CD14-positive monocyte (primary cell): ENCODE measurements around the gene OAF. TPM values are rescaled to one million over a fixed set of nuclear protein-coding genes. Genes with fewer than 3 reads are reported as not detected.
"Not testable (repeated sequence)": the region's sequence is repeated elsewhere in the genome, so short reads cannot be mapped to it uniquely, and the experiment has no call there.

Source experiments
- DNase-seq, 3 donors: peaks; one replicate each; pipeline ENCODE4 v3.0.0-alpha.2; 2011 to 2022
- H2AFZ ChIP-seq: 2 replicates; pipeline ENCODE4 v1.6.0; 2012; ENCODE audit warnings: mild to moderate bottlenecking, low read depth, low read length, inconsistent platforms; ENCODE audit not compliant: insufficient read depth, poor library complexity, severe bottlenecking
- H3K27ac ChIP-seq, 2 donors: 1 replicate in 1 of 2; 2 replicates in 1 of 2; pipeline ENCODE4 v1.5.1; 2012 to 2013; ENCODE audit warnings: low read length in 2 of 2, control low read depth in 1 of 2, inconsistent platforms in 1 of 2, low read depth in 1 of 2, mild to moderate bottlenecking in 1 of 2
- H3K27me3 ChIP-seq, 2 donors: one replicate each; pipeline versions ENCODE4 v1.6.0 to v1.6.1; 2011 to 2013; ENCODE audit warnings: low read length in 2 of 2; ENCODE audit not compliant: control insufficient read depth in 2 of 2, insufficient read depth in 2 of 2
- H3K36me3 ChIP-seq, 2 donors: replicated peaks in 1 of 2; 1 replicate in 1 of 2; 2 replicates in 1 of 2; pipeline versions ENCODE4 v1.5.1 to v1.6.1; 2012 to 2013; ENCODE audit warnings: low read length in 2 of 2, control low read depth in 1 of 2, inconsistent platforms in 1 of 2, mild to moderate bottlenecking in 1 of 2; ENCODE audit not compliant: insufficient read depth in 2 of 2, control insufficient read depth in 1 of 2
- H3K4me1 ChIP-seq, 2 donors: 1 replicate in 1 of 2; 2 replicates in 1 of 2; pipeline versions ENCODE4 v1.5.1 to v1.6.1; 2012 to 2013; ENCODE audit warnings: low read length in 2 of 2, control low read depth in 1 of 2, inconsistent platforms in 1 of 2, mild to moderate bottlenecking in 1 of 2, moderate library complexity in 1 of 2; ENCODE audit not compliant: insufficient read depth in 2 of 2, control insufficient read depth in 1 of 2
- H3K4me2 ChIP-seq: replicated peaks from 2 replicates; pipeline ENCODE3; 2012; ENCODE audit warnings: low read length, moderate library complexity, mild to moderate bottlenecking; ENCODE audit not compliant: poor library complexity, severe bottlenecking; ENCODE audit errors: extremely low read depth
- H3K4me3 ChIP-seq, 3 experiments: fragments of 200-600 bp in 1 of 3; sonication (generic) in 1 of 3; replicated peaks in 1 of 3; 1 replicate in 2 of 3; 2 replicates in 1 of 3; pipeline ENCODE4 v1.5.1; 2011 to 2013; ENCODE audit warnings: low read length in 3 of 3, mild to moderate bottlenecking in 3 of 3, control low read depth in 2 of 3, low read depth in 2 of 3, inconsistent platforms in 1 of 3, moderate library complexity in 1 of 3
- H3K79me2 ChIP-seq: 2 replicates; pipeline ENCODE4 v1.6.0; 2012; ENCODE audit warnings: mild to moderate bottlenecking, control low read depth, inconsistent platforms, low read length, moderate library complexity; ENCODE audit not compliant: insufficient read depth
- H3K9ac ChIP-seq: 2 replicates; pipeline ENCODE4 v1.6.0; 2017; ENCODE audit warnings: low read length, mild to moderate bottlenecking; ENCODE audit not compliant: insufficient read depth, poor library complexity, severe bottlenecking
- H3K9me3 ChIP-seq, 2 donors: replicated peaks in 1 of 2; 1 replicate in 1 of 2; 2 replicates in 1 of 2; pipeline versions ENCODE4 v1.5.1 to v1.6.1; 2012 to 2013; ENCODE audit warnings: low read length in 2 of 2, control low read depth in 1 of 2; ENCODE audit not compliant: control insufficient read depth in 1 of 2, insufficient read depth in 1 of 2
- H4K20me1 ChIP-seq: 2 replicates; pipeline ENCODE4 v1.6.0; 2012; ENCODE audit warnings: mild to moderate bottlenecking, low read length, control low read depth, moderate library complexity; ENCODE audit not compliant: insufficient read depth
- H3K27ac Mint-ChIP-seq, 7 donors: one replicate each; pipeline ENCODE4 v1.8.0; 2020; ENCODE audit warnings: mild to moderate bottlenecking in 7 of 7, mixed read lengths in 7 of 7, moderate library complexity in 6 of 7, inconsistent platforms in 2 of 7
- H3K27me3 Mint-ChIP-seq, 3 donors: one replicate each; pipeline ENCODE4 v1.8.0; 2021 to 2022; ENCODE audit warnings: low read depth in 3 of 3, mild to moderate bottlenecking in 3 of 3, mixed read lengths in 3 of 3, moderate library complexity in 3 of 3, inconsistent platforms in 1 of 3
- H3K36me3 Mint-ChIP-seq, 2 donors: one replicate each; pipeline ENCODE4 v1.8.0; 2020; ENCODE audit warnings: mixed read lengths in 2 of 2, inconsistent platforms in 1 of 2, mild to moderate bottlenecking in 1 of 2
- H3K4me1 Mint-ChIP-seq: one replicate; pipeline ENCODE4 v1.8.0; 2020; ENCODE audit warnings: mild to moderate bottlenecking, mixed read lengths
- H3K4me3 Mint-ChIP-seq, 2 donors: one replicate each; pipeline ENCODE4 v1.8.0; 2020; ENCODE audit warnings: mild to moderate bottlenecking in 2 of 2, mixed read lengths in 2 of 2, moderate library complexity in 1 of 2
- H3K9me3 Mint-ChIP-seq, 7 donors: one replicate each; pipeline ENCODE4 v1.8.0; 2020 to 2022; ENCODE audit warnings: mixed read lengths in 7 of 7, mild to moderate bottlenecking in 6 of 7, moderate library complexity in 6 of 7, inconsistent platforms in 2 of 7
- WGBS: methylation state at CpG from one replicate; pipeline ENCODE4 v1.1.5; 2013; ENCODE audit warnings: missing lambda C conversion rate; ENCODE audit not compliant: insufficient coverage; 5-methylcytosine and 5-hydroxymethylcytosine counted together
- intact Hi-C, 2 donors: fragments of 100-400 bp; cut with micrococcal nuclease; formaldehyde crosslinking; loops; one replicate each; pipeline versions ENCODE4 v1.15.0 to v1.15.1; 2023
- polyA plus RNA-seq, 3 donors: library from polyadenylated mRNA; depleted of rRNA in 1 of 3; unstranded in 2 of 3; stranded (reverse) in 1 of 3; fragments of 300-500 nt in 2 of 3; fragments of >200 nt in 1 of 3; fragmentation: Illumina TruSeq in 2 of 3; gene quantifications; 1 replicate in 2 of 3; 2 replicates in 1 of 3; pipeline ENCODE4 v1.2.3, GENCODE V29; 2012 to 2021
- TF ChIP-seq, protein P1 (sequence below): fragments of 200-600 bp; IDR thresholded peaks from one replicate; pipeline ENCODE4 v1.8.0; 2022; ENCODE audit warnings: antibody characterized with exemption, mild to moderate bottlenecking

The OAF gene
- polyA plus RNA-seq, 3 donors = 31.5 to 57.2 (median 49.2) TPM

DNA sequence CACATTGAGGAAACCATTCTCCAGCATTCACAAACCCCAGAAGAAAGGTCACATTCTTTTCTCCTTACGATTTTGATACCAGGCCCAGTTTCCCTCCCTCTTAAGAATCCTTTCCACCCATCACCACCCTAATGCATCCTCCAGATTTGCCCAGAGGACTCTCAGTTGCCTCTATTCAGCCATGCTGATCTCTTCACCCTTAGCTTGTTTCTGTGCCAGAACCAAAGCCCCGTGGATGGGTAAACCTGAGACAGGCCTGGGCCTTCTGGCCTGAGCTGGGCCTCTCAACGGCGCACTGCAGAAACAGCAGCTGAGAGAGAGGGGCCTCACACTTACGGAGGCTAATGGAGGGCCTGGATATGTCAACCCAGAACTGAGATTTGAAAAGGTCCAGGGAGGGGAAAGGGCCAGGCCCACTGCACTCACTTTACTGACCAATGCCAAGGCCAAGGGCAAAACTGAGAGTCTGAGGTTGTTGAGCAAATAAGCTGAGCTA, 32.2 kb upstream of the OAF start:
- no peak overlapping the region for H2AFZ ChIP-seq
- peaks cover 10 to 11% of the 10 kb centered on the region in 2 donors for H3K4me1 ChIP-seq
- no peak overlapping the region for H3K9ac ChIP-seq
- no peak for DNase-seq
- 92% methylated on average over 4 of the region's 5 CpGs for WGBS
- H3K4me3 Mint-ChIP-seq = no peak overlapping the region
- H3K36me3 ChIP-seq = no peaks in the 10 kb centered on the region
- H4K20me1 ChIP-seq = no peaks in the 10 kb centered on the region
- H3K9me3 ChIP-seq = no peaks in the 10 kb centered on the region
- H3K27ac ChIP-seq = no peak overlapping the region
- no peak overlapping the region for H3K4me3 ChIP-seq
- TF ChIP-seq, protein P1, sequence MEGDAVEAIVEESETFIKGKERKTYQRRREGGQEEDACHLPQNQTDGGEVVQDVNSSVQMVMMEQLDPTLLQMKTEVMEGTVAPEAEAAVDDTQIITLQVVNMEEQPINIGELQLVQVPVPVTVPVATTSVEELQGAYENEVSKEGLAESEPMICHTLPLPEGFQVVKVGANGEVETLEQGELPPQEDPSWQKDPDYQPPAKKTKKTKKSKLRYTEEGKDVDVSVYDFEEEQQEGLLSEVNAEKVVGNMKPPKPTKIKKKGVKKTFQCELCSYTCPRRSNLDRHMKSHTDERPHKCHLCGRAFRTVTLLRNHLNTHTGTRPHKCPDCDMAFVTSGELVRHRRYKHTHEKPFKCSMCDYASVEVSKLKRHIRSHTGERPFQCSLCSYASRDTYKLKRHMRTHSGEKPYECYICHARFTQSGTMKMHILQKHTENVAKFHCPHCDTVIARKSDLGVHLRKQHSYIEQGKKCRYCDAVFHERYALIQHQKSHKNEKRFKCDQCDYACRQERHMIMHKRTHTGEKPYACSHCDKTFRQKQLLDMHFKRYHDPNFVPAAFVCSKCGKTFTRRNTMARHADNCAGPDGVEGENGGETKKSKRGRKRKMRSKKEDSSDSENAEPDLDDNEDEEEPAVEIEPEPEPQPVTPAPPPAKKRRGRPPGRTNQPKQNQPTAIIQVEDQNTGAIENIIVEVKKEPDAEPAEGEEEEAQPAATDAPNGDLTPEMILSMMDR = no peak
- peaks cover 15% of the 10 kb centered on the region for H3K4me1 Mint-ChIP-seq
- peaks cover 0 to 14% of the 10 kb centered on the region in 2 donors for H3K27me3 ChIP-seq
- no peak overlapping the region for H3K4me2 ChIP-seq
- peak overlapping the region in 2 of 7 donors; percentile 2 to 27 for H3K27ac Mint-ChIP-seq
- peaks cover 0 to 2% (median 2%) of the 10 kb centered on the region in 7 donors for H3K9me3 Mint-ChIP-seq
- H3K27me3 Mint-ChIP-seq = peaks cover 22 to 32% (median 26%) of the 10 kb centered on the region in 3 donors
- intact Hi-C loops = no loop called here
- H3K79me2 ChIP-seq = no peaks in the 10 kb centered on the region
- no peaks in the 10 kb centered on the region for H3K36me3 Mint-ChIP-seq

DNA sequence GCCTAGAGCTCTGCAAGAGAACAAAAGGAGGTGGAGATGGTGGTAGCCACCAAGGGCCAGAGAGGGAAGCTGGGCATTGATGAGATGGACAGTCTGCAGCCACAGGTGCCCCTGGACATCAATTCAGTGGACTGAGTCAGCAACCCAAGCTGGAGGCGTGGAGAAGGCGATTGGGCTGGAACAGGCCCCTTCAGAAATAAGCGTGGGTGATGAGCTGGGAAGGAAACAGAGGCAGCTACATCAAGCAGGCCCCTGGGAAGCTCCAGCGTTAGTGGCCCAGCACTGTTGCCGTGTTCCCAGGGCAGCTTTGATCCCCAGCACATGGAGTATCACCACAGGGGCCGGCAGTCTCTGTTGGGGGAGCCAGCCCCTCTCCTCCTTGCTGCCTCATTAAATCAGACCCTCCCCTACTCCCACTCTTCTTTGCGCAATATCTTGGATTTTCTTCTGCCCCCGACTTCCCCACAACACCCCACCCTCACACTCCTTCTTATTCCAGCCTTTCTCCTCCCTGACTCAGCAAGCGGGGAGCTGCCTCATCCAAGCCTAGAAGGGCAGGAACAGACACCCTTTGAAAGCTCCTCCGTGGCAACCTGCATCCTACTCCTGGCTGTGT, 31.7 kb upstream of the OAF start:
- WGBS = 85% methylated on average over 6 of the region's 10 CpGs
- Mint-ChIP-seq H3K4me3 (no peak overlapping the region), H3K36me3 (no peaks in the 10 kb centered on the region), H3K9me3 (peaks cover 0 to 2% (median 2%) of the 10 kb centered on the region in 7 donors), H3K4me1 (peaks cover 15% of the 10 kb centered on the region), H3K27me3 (peaks cover 20 to 32% (median 20%) of the 10 kb centered on the region in 3 donors), H3K27ac (peak overlapping the region in 2 of 7 donors; percentile 27 to 68)
- H3K36me3 ChIP-seq = no peaks in the 10 kb centered on the region
- H3K9ac ChIP-seq = no peak overlapping the region
- H3K27me3 ChIP-seq = peaks cover 0 to 9% of the 10 kb centered on the region in 2 donors
- intact Hi-C loops = no loop called here
- H4K20me1 ChIP-seq = no peaks in the 10 kb centered on the region
- H3K9me3 ChIP-seq = no peaks in the 10 kb centered on the region
- H3K27ac ChIP-seq = no peak overlapping the region
- H3K79me2 ChIP-seq = no peaks in the 10 kb centered on the region
- DNase-seq = no peak
- no peak overlapping the region for H2AFZ ChIP-seq
- H3K4me1 ChIP-seq = peaks cover 10 to 11% of the 10 kb centered on the region in 2 donors
- TF ChIP-seq, protein P1 = no peak
- H3K4me2 ChIP-seq = no peak overlapping the region
- H3K4me3 ChIP-seq = no peak overlapping the region

DNA sequence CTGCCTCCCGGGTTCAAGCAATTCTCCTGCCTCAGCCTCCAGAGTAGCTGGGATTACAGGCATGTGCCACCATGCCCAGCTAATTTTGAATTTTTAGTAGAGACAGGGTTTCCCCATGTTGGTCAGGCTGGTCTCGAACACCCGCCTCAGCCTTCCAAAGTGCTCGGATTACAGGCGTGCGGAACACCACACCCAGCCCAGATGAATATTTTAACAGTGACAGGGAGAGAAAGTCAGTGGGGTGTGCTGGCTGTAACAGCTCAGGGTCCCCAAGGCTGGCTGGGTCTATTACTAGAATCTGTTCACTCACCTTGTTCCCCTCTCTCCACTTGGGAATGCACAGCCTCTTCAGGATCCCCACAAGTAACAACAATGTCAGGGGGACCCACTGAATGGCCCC, 30.8 kb upstream of the OAF start:
- H3K9me3 Mint-ChIP-seq, H3K36me3 ChIP-seq, H3K27me3 ChIP-seq, H3K36me3 Mint-ChIP-seq, H3K9me3 ChIP-seq, H3K9ac ChIP-seq, H4K20me1 ChIP-seq, H3K4me2 ChIP-seq, H3K4me3 Mint-ChIP-seq, H3K79me2 ChIP-seq, DNase-seq, H3K4me3 ChIP-seq, H3K27ac Mint-ChIP-seq, H3K27ac ChIP-seq, H2AFZ ChIP-seq, intact Hi-C loops: not testable (repeated sequence)
- H3K27me3 Mint-ChIP-seq = peaks cover 20 to 29% (median 23%) of the 10 kb centered on the region in 3 donors
- peaks cover 10 to 11% of the 10 kb centered on the region in 2 donors for H3K4me1 ChIP-seq
- WGBS = 100% methylated on average over 1 of the region's 6 CpGs
- H3K4me1 Mint-ChIP-seq = peaks cover 15% of the 10 kb centered on the region
